Lower leg skin (tissue), 3 donors: ENCODE results near the gene ANKRD9.

Experiments
- POLR2A ChIP-seq, 2 donors: fragments of 450-650 bp; IDR thresholded peaks; one replicate each; pipeline ENCODE4 v1.6.1; 2016 to 2017; ENCODE audit warnings: antibody characterized with exemption in 2 of 2, mild to moderate bottlenecking in 1 of 2, moderate library complexity in 1 of 2
- TF ChIP-seq, protein P1 (sequence below), 3 donors: fragments of 450-650 bp; IDR thresholded peaks; one replicate each; pipeline ENCODE4 v1.5.1; 2016; ENCODE audit warnings: antibody characterized with exemption in 3 of 3, mild to moderate bottlenecking in 3 of 3, moderate library complexity in 2 of 3

DNA sequence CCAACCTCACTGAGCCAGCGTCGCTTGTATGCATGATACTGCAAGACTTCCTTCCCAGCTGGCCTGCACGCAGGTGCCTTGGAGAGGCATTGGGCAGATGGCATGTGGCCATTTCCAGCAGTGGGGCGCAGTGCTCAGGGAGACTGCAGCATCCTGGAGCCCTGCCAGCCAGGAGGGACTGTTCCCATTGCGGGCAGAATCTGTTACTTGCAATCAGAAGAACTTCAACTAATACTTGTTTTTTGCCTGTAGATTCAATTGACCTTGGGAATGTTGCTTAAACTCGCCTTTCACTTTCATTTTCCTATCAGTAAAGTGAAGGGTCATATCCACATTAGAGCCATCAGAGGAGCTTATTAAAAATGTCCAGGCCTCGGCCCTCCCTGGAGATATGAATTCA lies 29.8 kb downstream of the ANKRD9 start:
- TF ChIP-seq, protein P1, sequence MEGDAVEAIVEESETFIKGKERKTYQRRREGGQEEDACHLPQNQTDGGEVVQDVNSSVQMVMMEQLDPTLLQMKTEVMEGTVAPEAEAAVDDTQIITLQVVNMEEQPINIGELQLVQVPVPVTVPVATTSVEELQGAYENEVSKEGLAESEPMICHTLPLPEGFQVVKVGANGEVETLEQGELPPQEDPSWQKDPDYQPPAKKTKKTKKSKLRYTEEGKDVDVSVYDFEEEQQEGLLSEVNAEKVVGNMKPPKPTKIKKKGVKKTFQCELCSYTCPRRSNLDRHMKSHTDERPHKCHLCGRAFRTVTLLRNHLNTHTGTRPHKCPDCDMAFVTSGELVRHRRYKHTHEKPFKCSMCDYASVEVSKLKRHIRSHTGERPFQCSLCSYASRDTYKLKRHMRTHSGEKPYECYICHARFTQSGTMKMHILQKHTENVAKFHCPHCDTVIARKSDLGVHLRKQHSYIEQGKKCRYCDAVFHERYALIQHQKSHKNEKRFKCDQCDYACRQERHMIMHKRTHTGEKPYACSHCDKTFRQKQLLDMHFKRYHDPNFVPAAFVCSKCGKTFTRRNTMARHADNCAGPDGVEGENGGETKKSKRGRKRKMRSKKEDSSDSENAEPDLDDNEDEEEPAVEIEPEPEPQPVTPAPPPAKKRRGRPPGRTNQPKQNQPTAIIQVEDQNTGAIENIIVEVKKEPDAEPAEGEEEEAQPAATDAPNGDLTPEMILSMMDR (IDR thresholded peaks at IDR 0.05) = no peak
- no peak for TF ChIP-seq POLR2A (IDR thresholded peaks at IDR 0.05)
